Activated CD4-positive, alpha-beta T cell treated with anti-CD3 and anti-CD28 coated beads for 36 hours (primary cell): ENCODE results near the gene RTP5. TPM values are rescaled to one million over a fixed set of nuclear protein-coding genes. Genes with fewer than 3 reads are reported as not detected.
"Not testable (repeated sequence)": the region's sequence is repeated elsewhere in the genome, so short reads cannot be mapped to it uniquely, and the experiment has no call there.

Source experiments
- ATAC-seq: fragments of 200-7000 bp; cut with Tn5 transposase; one replicate; pipeline ENCODE4 v1.10.0; 2021; ENCODE audit warnings: mild to moderate bottlenecking, moderate library complexity
- CTCF ChIA-PET: fragments of 350-600 bp; sonication (Branson Sonifier 250); formaldehyde crosslinking; loops from one replicate; lab custom pipeline; 2021; ENCODE audit warnings: antibody characterized with exemption; lab: Charles Lee
- POLR2A ChIA-PET: fragments of 350-600 bp; sonication (Branson Sonifier 250); formaldehyde crosslinking; loops from one replicate; lab custom pipeline; 2021; ENCODE audit warnings: antibody characterized with exemption, inconsistent platforms; lab: Charles Lee
- DNase-seq: peaks from one replicate; pipeline ENCODE4 v3.0.0-alpha.2; 2020
- H3K27ac Mint-ChIP-seq: one replicate; pipeline ENCODE4 v1.8.0; 2021; ENCODE audit warnings: mixed read lengths
- H3K27me3 Mint-ChIP-seq: one replicate; pipeline ENCODE4 v1.8.0; 2021; ENCODE audit warnings: mixed read lengths
- H3K36me3 Mint-ChIP-seq: one replicate; pipeline ENCODE4 v1.8.0; 2021; ENCODE audit warnings: low read depth, mixed read lengths
- H3K4me1 Mint-ChIP-seq: one replicate; pipeline ENCODE4 v1.8.0; 2021; ENCODE audit warnings: mixed read lengths
- H3K4me3 Mint-ChIP-seq: one replicate; pipeline ENCODE4 v1.8.0; 2021; ENCODE audit warnings: mild to moderate bottlenecking, moderate library complexity, mixed read lengths
- H3K9me3 Mint-ChIP-seq: one replicate; pipeline ENCODE4 v1.8.0; 2021; ENCODE audit warnings: low read depth, mixed read lengths
- intact Hi-C, 2 experiments: fragments of 100-400 bp; cut with DNase I in 1 of 2; cut with micrococcal nuclease in 1 of 2; formaldehyde crosslinking; loops; one replicate each; pipeline versions ENCODE4 v1.14.2 to v1.15.1; 2022 to 2024; cut with DNase I, micrococcal nuclease
- total RNA-seq, 2 experiments: library from RNA; stranded (reverse); gene quantifications; one replicate each; pipeline ENCODE4 v1.2.3, GENCODE V29; 2021

RTP5 gene
- total RNA-seq, 2 experiments from 2014 or later: 0.07 TPM; not detected in 1

- Mint-ChIP-seq H3K27ac (no peak overlapping the region), H3K36me3 (no peaks in the 10 kb centered on the region), H3K4me3 (no peak overlapping the region), H3K27me3 (no peaks in the 10 kb centered on the region), H3K4me1 (peaks cover 24% of the 10 kb centered on the region), H3K9me3 (no peaks in the 10 kb centered on the region)
- intact Hi-C loops: no loop called here
- ChIA-PET CTCF (interaction anchor here (0.6 to 1.2 kb wide), 2 partner anchors 14 to 60 kb away, joined by 3 to 4 read pairs; no protein-coding TSS in a partner anchor), POLR2A (no interaction called here)
- no peak for ATAC-seq
- no peak for DNase-seq
Observed at GRCh38 chr2:241873081-241873802, 3.7 kb downstream of the RTP5 start.

GRCh38 chr2:241873803-241874110 lies 4.2 kb downstream of the RTP5 start:
- H3K27ac Mint-ChIP-seq: no peak overlapping the region
- DNase-seq (no peak), ATAC-seq (no peak)
- H3K27me3 Mint-ChIP-seq: no peaks in the 10 kb centered on the region
- POLR2A ChIA-PET: no interaction called here
- CTCF ChIA-PET: interaction anchor here (1.2 kb wide), 1 partner anchor 14 kb away, joined by 4 read pairs; no protein-coding TSS in a partner anchor
- H3K9me3 Mint-ChIP-seq: no peaks in the 10 kb centered on the region
- peaks cover 19% of the 10 kb centered on the region for H3K4me1 Mint-ChIP-seq
- intact Hi-C loops: no loop called here
- no peaks in the 10 kb centered on the region for H3K36me3 Mint-ChIP-seq
- no peak overlapping the region for H3K4me3 Mint-ChIP-seq

GRCh38 chr2:241874277-241874925 lies 4.9 kb downstream of the RTP5 start:
- no peaks in the 10 kb centered on the region for H3K9me3 Mint-ChIP-seq

GRCh38 chr2:241875754-241876527 lies 6.4 kb downstream of the RTP5 start:
- H3K27me3 Mint-ChIP-seq, ATAC-seq, H3K27ac Mint-ChIP-seq, H3K9me3 Mint-ChIP-seq, POLR2A ChIA-PET, H3K36me3 Mint-ChIP-seq, H3K4me3 Mint-ChIP-seq, CTCF ChIA-PET: not testable (repeated sequence)
- H3K4me1 Mint-ChIP-seq: peaks cover 19% of the 10 kb centered on the region
- intact Hi-C loops: loop anchor here in 1 of 2 experiments (5.0 kb wide), 1 partner anchor 1024 kb away; no protein-coding TSS in a partner anchor
- DNase-seq: peak; percentile 76

More at GRCh38 chr2:241874277-241874925, 4.9 kb downstream of the RTP5 start:
- Mint-ChIP-seq H3K36me3 (no peaks in the 10 kb centered on the region), H3K4me1 (peaks cover 12% of the 10 kb centered on the region), H3K27ac (no peak overlapping the region), H3K4me3 (no peak overlapping the region), H3K27me3 (no peaks in the 10 kb centered on the region)
- ChIA-PET CTCF (interaction anchor here (1.2 kb wide), 1 partner anchor 15 kb away, joined by 4 read pairs; no protein-coding TSS in a partner anchor), POLR2A (no interaction called here)
- intact Hi-C loops: no loop called here
- ATAC-seq (no peak), DNase-seq (no peak)

GRCh38 chr2:241876528-241877196 lies 7.1 kb downstream of the RTP5 start:
- Mint-ChIP-seq H3K9me3 (no peaks in the 10 kb centered on the region), H3K27ac (no peak overlapping the region), H3K4me3 (no peak overlapping the region), H3K36me3 (no peaks in the 10 kb centered on the region), H3K4me1 (peaks cover 15% of the 10 kb centered on the region), H3K27me3 (no peaks in the 10 kb centered on the region)
- DNase-seq: no peak
- intact Hi-C loops: loop anchor here in 1 of 2 experiments (5.0 kb wide), 1 partner anchor 1024 kb away; no protein-coding TSS in a partner anchor
- no peak for ATAC-seq
- CTCF ChIA-PET: interaction anchor here (0.5 to 1.2 kb wide), 5 partner anchors 137 to 575 kb away, joined by 3 to 5 read pairs (median 3); no protein-coding TSS in a partner anchor
- POLR2A ChIA-PET: no interaction called here

- DNase-seq (no peak), ATAC-seq (no peak)
- Mint-ChIP-seq H3K27me3 (no peaks in the 10 kb centered on the region), H3K27ac (no peak overlapping the region), H3K4me1 (peaks cover 15% of the 10 kb centered on the region), H3K9me3 (no peaks in the 10 kb centered on the region), H3K36me3 (no peaks in the 10 kb centered on the region), H3K4me3 (no peak overlapping the region)
- intact Hi-C loops: loop anchor here in 1 of 2 experiments (5.0 kb wide), 1 partner anchor 1025 kb away; no protein-coding TSS in a partner anchor
- ChIA-PET CTCF (interaction anchor here (0.5 to 1.2 kb wide), 5 partner anchors 137 to 575 kb away, joined by 3 to 5 read pairs (median 3); no protein-coding TSS in a partner anchor), POLR2A (no interaction called here)
Observed at GRCh38 chr2:241877197-241877685, 7.7 kb downstream of the RTP5 start.

GRCh38 chr2:241877989-241878970 lies 8.8 kb downstream of the RTP5 start:
- Mint-ChIP-seq H3K27me3 (no peaks in the 10 kb centered on the region), H3K4me3 (no peak overlapping the region), H3K4me1 (peaks cover 26% of the 10 kb centered on the region), H3K27ac (no peak overlapping the region), H3K9me3 (no peaks in the 10 kb centered on the region), H3K36me3 (peaks cover 4% of the 10 kb centered on the region)
- CTCF ChIA-PET: interaction anchor here (0.6 to 4.0 kb wide), 26 partner anchors 11 to 247 kb away, joined by 3 to 33 read pairs (median 4); partner anchors contain the start of genes D2HGDH, DTYMK, ING5 and RTP5
- DNase-seq: peak; percentile 88
- POLR2A ChIA-PET: interaction anchor here (0.7 to 0.8 kb wide), 3 partner anchors 10 to 192 kb away, joined by 3 to 4 read pairs (median 4); partner anchors contain the start of gene DTYMK
- intact Hi-C loops: loop anchor here in 1 of 2 experiments (1.0 to 5.0 kb wide), 3 partner anchors 242 to 1026 kb away; no protein-coding TSS in a partner anchor
- peak; percentile 21 for ATAC-seq

GRCh38 chr2:241879326-241879725 lies 9.8 kb downstream of the RTP5 start:
- H3K27ac Mint-ChIP-seq: no peak overlapping the region
- intact Hi-C loops: loop anchor here in 1 of 2 experiments (5.0 kb wide), 1 partner anchor 1027 kb away; no protein-coding TSS in a partner anchor
- H3K9me3 Mint-ChIP-seq: no peaks in the 10 kb centered on the region
- ChIA-PET CTCF (interaction anchor here (0.6 to 4.0 kb wide), 14 partner anchors 12 to 248 kb away, joined by 3 to 33 read pairs (median 4); partner anchors contain the start of genes D2HGDH, DTYMK and RTP5), POLR2A (interaction anchor here (0.7 to 0.8 kb wide), 2 partner anchors 11 to 193 kb away, joined by 3 to 4 read pairs; partner anchors contain the start of gene DTYMK)
- DNase-seq: no peak
- peaks cover 28% of the 10 kb centered on the region for H3K4me1 Mint-ChIP-seq
- no peaks in the 10 kb centered on the region for H3K27me3 Mint-ChIP-seq
- ATAC-seq: no peak
- peak overlapping the region; percentile 82 for H3K4me3 Mint-ChIP-seq
- peaks cover 8% of the 10 kb centered on the region for H3K36me3 Mint-ChIP-seq

GRCh38 chr2:241880311-241881073 lies 11.0 kb downstream of the RTP5 start:
- ATAC-seq: no peak
- ChIA-PET POLR2A (interaction anchor here (0.6 to 0.8 kb wide), 3 partner anchors 9 to 178 kb away, joined by 3 to 13 read pairs (median 3); partner anchors contain the start of gene ING5), CTCF (interaction anchor here (4.0 kb wide), 1 partner anchor 13 kb away, joined by 33 read pairs; the partner anchor contains the start of gene RTP5)
- Mint-ChIP-seq H3K27ac (peak overlapping the region; percentile 97), H3K36me3 (peaks cover 15% of the 10 kb centered on the region), H3K4me3 (peak overlapping the region; percentile 82), H3K4me1 (peaks cover 26% of the 10 kb centered on the region), H3K27me3 (no peaks in the 10 kb centered on the region), H3K9me3 (no peaks in the 10 kb centered on the region)
- no peak for DNase-seq
- intact Hi-C loops: loop anchor here (1.0 to 10.0 kb wide), 20 partner anchors 21 to 1319 kb away; partner anchors contain the start of genes ATG4B (in 2 of the 2), D2HGDH (in 2 of the 2), DTYMK (in 2 of the 2) and FARP2 (in 2 of the 2)
